ENCODE data around the gene GEMIN5. TPM values are rescaled to one million over a fixed set of nuclear protein-coding genes. Genes with fewer than 3 reads are reported as not detected.
"Not testable (repeated sequence)": the region's sequence is repeated elsewhere in the genome, so short reads cannot be mapped to it uniquely, and the experiment has no call there.

The GEMIN5 gene
- total RNA-seq, 3 donors from 2014 or later, result 31.7 to 43.3 (median 40.3) TPM

DNA sequence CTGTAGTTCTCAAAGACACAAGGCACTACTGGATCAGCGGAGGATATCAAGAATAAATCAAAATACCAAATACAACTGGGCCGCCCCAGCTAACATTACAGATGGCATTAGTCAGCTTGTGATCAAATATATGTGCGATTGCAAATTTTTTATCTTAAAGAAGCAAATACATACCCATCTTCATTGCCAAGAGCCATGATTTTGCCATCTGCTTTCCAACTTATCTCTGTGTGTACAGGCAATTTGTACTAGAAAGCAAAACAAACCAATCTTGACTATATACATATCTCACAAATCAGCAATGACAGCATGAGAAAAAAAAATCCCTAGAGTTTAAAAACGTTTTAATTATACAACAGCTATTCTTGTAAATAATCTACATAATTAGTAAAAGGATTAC is 20.3 kb downstream of the GEMIN5 start:
- Mint-ChIP-seq H3K27me3 (ENCODE audit: low read depth) (no peaks in the 10 kb centered on the region), H3K4me3 (no peak overlapping the region), H3K36me3 (ENCODE audit: insufficient read depth) (peaks cover 26% of the 10 kb centered on the region), H3K9me3 (no peaks in the 10 kb centered on the region), H3K4me1 (ENCODE audit: low read depth) (no peaks in the 10 kb centered on the region)
- DNase-seq, result no peak
- ATAC-seq, result no peak

DNA sequence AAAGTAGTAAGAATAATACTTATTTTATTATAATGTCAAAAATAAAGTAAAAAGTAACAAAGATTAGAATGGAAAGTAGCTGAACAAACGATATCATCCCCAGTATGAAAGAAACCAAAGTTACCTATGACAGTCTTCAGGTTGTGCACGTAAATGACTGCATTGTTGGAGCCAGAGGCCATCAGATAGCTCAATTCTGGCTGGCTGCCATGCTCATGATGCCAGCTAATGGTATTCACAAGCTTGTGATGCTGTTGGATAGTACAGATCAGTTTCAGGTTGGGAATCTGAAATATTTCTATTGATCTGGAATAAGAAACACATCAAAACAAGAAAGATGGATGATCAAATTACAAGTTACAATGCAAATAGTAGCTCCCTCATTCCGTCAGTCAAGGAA is 21.1 kb downstream of the GEMIN5 start:
- DNase-seq (no peak), ATAC-seq (no peak)
- Mint-ChIP-seq H3K9me3 (no peaks in the 10 kb centered on the region), H3K27me3 (ENCODE audit: low read depth) (no peaks in the 10 kb centered on the region), H3K36me3 (ENCODE audit: insufficient read depth) (peaks cover 33% of the 10 kb centered on the region), H3K4me1 (ENCODE audit: low read depth) (no peaks in the 10 kb centered on the region), H3K4me3 (no peak overlapping the region)

DNA sequence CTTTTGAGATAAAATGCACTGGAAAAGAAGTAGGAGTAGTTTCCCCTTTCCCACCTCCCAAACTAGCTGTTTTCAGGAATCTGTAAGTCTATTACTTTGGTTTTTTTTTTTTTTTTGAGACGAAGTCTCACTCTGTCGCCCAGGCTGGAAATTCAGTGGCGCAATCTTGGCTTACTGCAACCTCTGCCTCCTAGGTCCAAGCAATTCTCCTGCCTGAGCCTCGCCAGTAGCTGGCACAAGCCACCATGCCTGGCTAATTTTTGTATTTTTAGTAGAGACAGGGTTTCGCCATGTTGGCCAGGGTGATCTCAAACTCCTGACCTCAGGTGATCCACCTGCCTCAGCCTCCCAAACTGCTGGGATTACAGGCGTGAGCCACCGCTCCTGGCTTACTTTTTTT is 32.4 kb downstream of the GEMIN5 start:
- H3K4me3 Mint-ChIP-seq; DNase-seq; H3K9me3 Mint-ChIP-seq; ATAC-seq; H3K27me3 Mint-ChIP-seq (ENCODE audit: low read depth); H3K4me1 Mint-ChIP-seq (ENCODE audit: low read depth): not testable (repeated sequence)
- peaks cover 41% of the 10 kb centered on the region for H3K36me3 Mint-ChIP-seq (ENCODE audit: insufficient read depth)

DNA sequence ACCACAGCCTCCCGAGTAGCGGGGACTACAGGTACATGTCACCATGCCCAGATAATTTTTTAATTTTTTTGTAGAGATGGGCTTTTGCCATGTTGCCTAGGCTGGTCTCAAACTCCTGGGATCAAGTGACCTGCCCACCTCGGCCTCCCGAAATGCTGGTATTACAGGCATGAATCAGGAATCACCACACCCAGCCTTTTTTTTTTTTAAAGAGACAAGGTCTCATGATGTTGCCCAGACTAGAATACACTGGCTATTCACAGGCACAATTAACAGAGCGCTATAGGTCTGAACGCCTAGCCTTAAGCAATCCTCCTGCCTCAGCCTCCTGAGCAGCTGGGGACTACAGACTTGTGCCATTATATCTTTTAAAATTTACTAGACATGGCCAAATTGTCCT is 36.1 kb downstream of the GEMIN5 start:
- Mint-ChIP-seq H3K9me3 (no peaks in the 10 kb centered on the region), H3K4me3 (no peak overlapping the region), H3K27me3 (ENCODE audit: low read depth) (no peaks in the 10 kb centered on the region), H3K36me3 (ENCODE audit: insufficient read depth) (peaks cover 36% of the 10 kb centered on the region), H3K4me1 (ENCODE audit: low read depth) (no peaks in the 10 kb centered on the region)
- no peak for ATAC-seq
- DNase-seq, result no peak

DNA sequence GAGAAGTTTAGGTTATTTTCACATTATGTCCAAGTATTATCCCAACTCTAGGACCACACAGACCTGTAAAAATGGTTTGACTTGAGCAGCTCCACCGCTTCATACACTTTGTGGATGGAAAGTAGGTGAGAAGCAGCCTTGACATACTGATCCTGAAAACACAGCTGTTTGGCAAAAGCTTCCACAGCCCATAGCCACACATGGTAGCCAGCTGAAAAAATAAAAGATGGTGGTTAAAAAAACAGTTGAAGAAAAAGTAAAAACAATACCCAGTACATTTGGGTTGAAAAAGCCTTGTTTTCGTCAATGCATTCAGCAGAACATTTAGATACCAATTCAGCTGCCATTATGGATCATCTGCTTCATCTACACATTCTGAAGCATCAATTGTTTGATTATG is 36.7 kb downstream of the GEMIN5 start:
- H3K9me3 Mint-ChIP-seq, result no peaks in the 10 kb centered on the region
- no peak overlapping the region for H3K4me3 Mint-ChIP-seq
- ATAC-seq (no peak), DNase-seq (no peak)
- H3K36me3 Mint-ChIP-seq (ENCODE audit: insufficient read depth), result peaks cover 39% of the 10 kb centered on the region
- no peaks in the 10 kb centered on the region for H3K4me1 Mint-ChIP-seq (ENCODE audit: low read depth)
- H3K27me3 Mint-ChIP-seq (ENCODE audit: low read depth), result no peaks in the 10 kb centered on the region

DNA sequence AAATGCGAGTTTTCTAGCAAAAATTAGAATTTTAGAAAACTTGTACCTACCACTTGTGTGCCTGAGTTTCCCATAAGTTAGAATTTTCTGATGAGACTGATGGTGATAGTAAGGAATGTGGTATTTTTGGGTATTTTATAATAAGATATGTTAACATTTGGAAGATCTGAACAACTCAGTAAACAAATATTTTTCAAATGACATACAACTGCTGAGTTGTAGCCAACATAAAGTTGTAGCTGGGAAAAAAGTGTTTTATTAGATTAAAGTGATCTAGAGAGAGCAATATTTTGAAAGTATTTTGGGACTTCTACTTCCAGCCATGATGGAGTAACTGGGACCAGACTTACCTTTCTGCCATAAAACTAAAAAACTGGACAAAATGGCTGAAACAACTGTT is 37.9 kb downstream of the GEMIN5 start:
- Mint-ChIP-seq H3K4me3 (no peak overlapping the region), H3K27me3 (ENCODE audit: low read depth) (no peaks in the 10 kb centered on the region), H3K36me3 (ENCODE audit: insufficient read depth) (peaks cover 45% of the 10 kb centered on the region), H3K4me1 (ENCODE audit: low read depth) (no peaks in the 10 kb centered on the region), H3K9me3 (no peaks in the 10 kb centered on the region)
- ATAC-seq (no peak), DNase-seq (no peak)

DNA sequence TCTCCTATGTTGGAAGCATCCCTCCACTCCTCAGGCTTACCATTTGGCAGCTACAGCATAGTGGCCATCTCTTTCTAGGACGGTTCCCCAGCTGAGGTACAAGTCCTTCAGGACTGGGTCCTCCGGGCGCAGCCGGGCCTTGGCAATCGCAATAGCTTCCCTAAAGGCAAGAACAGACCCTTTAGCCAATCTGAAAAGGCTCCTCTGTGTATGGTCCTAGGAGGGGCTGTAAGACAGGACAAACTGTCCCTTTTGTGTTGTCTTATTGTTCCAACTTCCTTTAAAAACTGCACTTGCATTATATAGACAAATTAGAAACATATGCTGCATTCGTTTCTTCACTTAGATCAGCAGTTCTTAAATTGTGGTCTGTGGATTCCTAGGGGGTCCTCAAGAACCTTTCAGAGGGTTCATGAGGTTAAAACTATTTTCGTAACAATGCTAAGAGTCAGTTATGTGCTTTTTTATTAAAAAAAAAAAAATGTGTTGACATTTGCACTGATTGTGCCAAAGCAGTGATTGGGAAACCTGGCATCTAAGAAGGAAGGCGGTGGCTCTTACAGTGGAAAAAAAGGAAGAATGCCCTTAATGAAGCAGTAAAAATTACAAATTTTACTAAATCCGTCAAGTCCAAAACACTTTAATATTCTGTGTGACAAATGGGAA is 38.7 kb downstream of the GEMIN5 start:
- no peak for ATAC-seq
- peaks cover 40% of the 10 kb centered on the region for H3K36me3 Mint-ChIP-seq (ENCODE audit: insufficient read depth)
- H3K27me3 Mint-ChIP-seq (ENCODE audit: low read depth), result no peaks in the 10 kb centered on the region
- DNase-seq, result no peak
- H3K4me1 Mint-ChIP-seq (ENCODE audit: low read depth), result no peaks in the 10 kb centered on the region
- H3K4me3 Mint-ChIP-seq, result no peak overlapping the region
- no peaks in the 10 kb centered on the region for H3K9me3 Mint-ChIP-seq

DNA sequence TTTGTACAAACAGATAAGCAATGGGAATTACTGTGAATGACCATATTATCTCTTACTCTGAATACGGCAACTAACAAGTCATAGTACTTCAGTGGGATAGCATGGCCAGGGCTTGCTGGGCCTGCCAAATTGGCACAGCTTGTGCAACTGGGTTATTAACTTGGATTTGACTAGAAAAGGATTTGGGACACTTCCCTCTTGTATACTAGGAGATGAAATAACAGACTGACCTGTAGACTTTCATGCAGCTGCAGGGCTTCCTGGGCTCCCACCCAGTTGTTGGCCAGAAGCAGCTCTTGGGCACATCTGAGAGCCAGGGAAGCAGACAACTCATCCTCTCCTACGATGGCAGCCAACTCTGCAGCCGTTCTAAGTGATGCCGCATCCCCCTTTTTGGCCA is 39.8 kb downstream of the GEMIN5 start:
- Mint-ChIP-seq H3K9me3 (no peaks in the 10 kb centered on the region), H3K36me3 (ENCODE audit: insufficient read depth) (peaks cover 41% of the 10 kb centered on the region), H3K4me1 (ENCODE audit: low read depth) (no peaks in the 10 kb centered on the region), H3K27me3 (ENCODE audit: low read depth) (no peaks in the 10 kb centered on the region), H3K4me3 (no peak overlapping the region)
- no peak for ATAC-seq
- DNase-seq, result no peak

DNA sequence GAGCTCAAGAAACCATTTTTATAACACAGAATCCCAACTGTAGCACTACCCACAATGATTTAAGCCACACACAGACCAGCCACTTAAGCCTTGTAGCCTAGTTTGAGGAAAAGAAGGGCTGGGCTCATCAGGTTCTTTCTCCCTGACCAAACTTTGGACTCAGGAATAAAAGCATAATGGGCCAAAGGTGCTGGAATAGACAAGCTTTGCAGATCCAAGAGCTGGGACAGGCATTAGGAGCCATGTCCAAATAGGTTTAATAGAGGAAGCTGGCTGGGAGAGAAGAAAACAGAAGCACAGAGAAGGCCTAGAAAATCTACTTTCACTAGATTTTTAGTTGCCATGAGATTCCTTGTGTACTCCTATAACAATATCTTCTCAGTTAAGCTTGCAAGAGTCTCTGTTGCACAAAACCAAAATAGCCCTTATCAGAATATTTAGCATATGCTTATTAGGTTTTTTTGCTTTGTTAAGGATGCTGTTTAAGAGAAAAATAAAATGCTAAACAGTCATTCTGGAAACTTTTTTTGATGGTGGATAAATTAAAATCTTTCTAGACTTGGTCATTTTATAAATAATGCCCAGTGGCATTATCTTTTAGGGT is 41.3 kb downstream of the GEMIN5 start:
- Mint-ChIP-seq H3K4me1 (ENCODE audit: low read depth) (no peaks in the 10 kb centered on the region), H3K4me3 (no peak overlapping the region), H3K27me3 (ENCODE audit: low read depth) (no peaks in the 10 kb centered on the region), H3K36me3 (ENCODE audit: insufficient read depth) (peaks cover 42% of the 10 kb centered on the region), H3K9me3 (no peaks in the 10 kb centered on the region)
- DNase-seq (no peak), ATAC-seq (no peak)

DNA sequence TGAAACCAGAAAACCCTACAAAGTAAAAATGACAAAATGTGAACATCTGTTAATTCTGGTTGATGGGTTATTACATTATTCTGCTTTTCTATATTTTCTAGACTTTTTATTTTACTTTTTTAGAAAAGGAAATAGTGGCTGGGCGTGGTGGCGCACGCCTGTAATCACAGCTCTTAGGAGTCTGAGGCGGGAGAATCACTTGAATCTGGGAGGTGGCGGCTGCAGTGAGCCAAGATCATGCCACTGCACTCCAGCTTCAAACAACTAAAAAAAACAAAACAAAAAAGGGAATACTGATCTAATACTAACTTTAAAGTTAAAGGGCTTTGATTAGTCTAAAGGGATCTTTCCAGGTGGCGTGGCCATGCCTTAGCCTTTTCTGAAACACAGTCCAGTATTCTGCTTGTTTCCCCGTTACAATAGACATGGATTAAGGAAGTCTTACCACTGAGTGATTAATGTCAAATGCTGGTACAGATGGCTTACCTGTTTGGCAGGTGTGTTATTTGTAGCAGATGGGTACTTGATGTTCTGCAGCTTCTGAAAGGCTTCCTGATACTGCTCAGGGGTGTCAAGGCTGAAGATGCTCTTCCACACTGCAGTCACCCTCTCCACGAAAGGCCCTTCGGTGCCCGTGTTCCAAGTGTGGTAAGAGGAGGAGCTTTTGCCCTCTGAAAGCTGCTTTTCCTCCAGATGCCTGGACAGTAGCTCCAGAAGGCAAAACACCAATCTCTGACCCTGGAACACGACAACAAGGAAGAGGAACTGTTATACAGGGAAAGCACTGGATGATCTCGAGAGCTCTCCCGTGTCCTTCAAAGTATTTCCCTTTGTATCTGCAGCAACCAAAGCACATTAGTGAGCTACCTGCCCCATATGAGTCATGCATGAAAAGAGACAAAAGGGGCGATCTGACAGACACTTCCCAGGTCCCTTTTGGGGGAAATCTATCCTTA is 42.1 kb downstream of the GEMIN5 start:
- Mint-ChIP-seq H3K4me1 (ENCODE audit: low read depth) (no peaks in the 10 kb centered on the region), H3K27me3 (ENCODE audit: low read depth) (no peaks in the 10 kb centered on the region), H3K36me3 (ENCODE audit: insufficient read depth) (peaks cover 47% of the 10 kb centered on the region), H3K4me3 (no peak overlapping the region), H3K9me3 (no peaks in the 10 kb centered on the region)
- DNase-seq (no peak), ATAC-seq (no peak)

DNA sequence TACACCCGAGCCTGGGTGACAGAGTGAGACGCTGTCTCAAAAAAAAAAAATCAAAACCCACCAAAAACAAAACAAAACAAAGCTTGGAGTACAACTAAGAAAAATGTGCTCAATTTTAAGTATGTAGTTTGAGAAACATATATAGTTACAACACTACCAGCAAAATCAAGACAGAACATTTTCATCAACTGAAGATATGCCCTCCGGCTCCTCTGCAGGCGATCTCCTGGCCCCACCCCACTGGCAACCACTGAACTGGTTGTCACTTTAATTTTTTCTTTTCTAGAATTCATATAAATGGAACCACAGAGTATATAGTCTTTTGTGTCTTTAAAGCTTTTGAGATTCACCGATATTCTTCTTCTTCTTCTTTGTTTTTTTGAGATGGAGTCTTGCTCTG is 44.6 kb downstream of the GEMIN5 start:
- Mint-ChIP-seq H3K9me3 (peaks cover 3% of the 10 kb centered on the region), H3K36me3 (ENCODE audit: insufficient read depth) (peaks cover 53% of the 10 kb centered on the region), H3K4me1 (ENCODE audit: low read depth) (no peaks in the 10 kb centered on the region), H3K4me3 (no peak overlapping the region), H3K27me3 (ENCODE audit: low read depth) (no peaks in the 10 kb centered on the region)
- no peak for ATAC-seq
- DNase-seq, result no peak

DNA sequence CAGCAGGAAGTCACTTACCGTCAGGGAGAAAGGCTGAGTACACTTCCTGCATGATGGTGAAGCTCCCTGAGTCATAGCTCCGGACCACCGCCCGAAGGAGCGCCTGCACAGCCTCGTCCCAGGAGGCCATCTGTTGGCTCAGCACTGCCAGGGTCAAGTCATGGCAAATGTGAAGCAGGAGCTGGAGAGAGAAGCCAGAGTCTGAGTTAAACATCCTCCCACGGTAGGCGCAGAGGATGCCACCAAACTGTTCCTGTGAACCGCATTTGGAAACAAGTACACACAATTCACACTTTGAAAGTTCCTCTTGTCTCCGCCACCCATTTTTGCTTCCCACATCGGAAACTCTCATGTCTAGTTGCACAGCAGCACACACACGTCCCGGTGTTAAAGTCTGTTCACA is 45.6 kb downstream of the GEMIN5 start:
- Mint-ChIP-seq H3K27me3 (ENCODE audit: low read depth) (no peaks in the 10 kb centered on the region), H3K36me3 (ENCODE audit: insufficient read depth) (peaks cover 62% of the 10 kb centered on the region), H3K4me1 (ENCODE audit: low read depth) (no peaks in the 10 kb centered on the region), H3K4me3 (no peak overlapping the region), H3K9me3 (peaks cover 5% of the 10 kb centered on the region)
- no peak for ATAC-seq
- DNase-seq, result no peak

DNA sequence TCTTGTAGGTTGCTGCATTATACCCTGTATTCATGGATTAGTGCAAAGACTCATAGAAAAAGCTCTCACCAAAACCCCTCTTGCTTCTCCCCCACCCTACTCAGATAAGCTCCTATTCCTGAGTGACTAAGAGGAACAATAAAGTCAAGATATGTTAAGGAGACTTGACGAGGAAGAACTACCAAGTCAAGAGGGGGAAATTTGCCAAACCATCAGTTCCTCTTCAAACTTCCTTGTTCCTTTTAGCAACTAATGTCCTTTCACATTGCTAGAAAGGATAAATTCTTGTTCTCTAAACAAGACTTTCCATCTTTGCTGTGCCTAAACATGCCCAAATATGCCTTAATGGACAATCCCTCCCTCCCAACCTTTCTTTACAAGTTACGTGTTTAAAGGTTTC is 52.6 kb downstream of the GEMIN5 start:
- ATAC-seq (no peak), DNase-seq (no peak)
- H3K4me3 Mint-ChIP-seq, result no peak overlapping the region
- no peaks in the 10 kb centered on the region for H3K27me3 Mint-ChIP-seq (ENCODE audit: low read depth)
- no peaks in the 10 kb centered on the region for H3K4me1 Mint-ChIP-seq (ENCODE audit: low read depth)
- peaks cover 32% of the 10 kb centered on the region for H3K9me3 Mint-ChIP-seq
- peaks cover 81% of the 10 kb centered on the region for H3K36me3 Mint-ChIP-seq (ENCODE audit: insufficient read depth)

DNA sequence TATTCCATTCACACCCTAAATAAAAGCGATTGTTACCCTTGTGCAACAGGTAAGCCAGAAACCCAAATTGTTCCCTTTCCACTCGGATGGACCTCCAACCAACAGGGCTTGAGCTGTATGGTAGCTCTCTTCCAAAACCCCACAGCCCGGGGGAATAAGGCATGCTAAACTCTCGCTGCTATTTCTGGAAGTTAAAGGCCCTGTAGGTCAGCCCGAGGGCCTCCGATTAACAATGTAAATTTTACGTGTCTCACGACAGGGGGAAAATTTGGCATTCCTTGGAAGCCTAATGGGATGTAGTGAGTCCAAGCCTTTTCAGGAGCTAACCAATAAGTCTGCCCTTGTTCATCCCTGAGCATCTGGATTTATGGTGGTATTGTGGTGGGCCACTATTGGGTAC is 53.6 kb downstream of the GEMIN5 start:
- Mint-ChIP-seq H3K4me3 (no peak overlapping the region), H3K27me3 (ENCODE audit: low read depth) (no peaks in the 10 kb centered on the region), H3K9me3 (peaks cover 38% of the 10 kb centered on the region), H3K4me1 (ENCODE audit: low read depth) (no peaks in the 10 kb centered on the region), H3K36me3 (ENCODE audit: insufficient read depth) (peaks cover 84% of the 10 kb centered on the region)
- DNase-seq, result no peak
- ATAC-seq, result no peak

DNA sequence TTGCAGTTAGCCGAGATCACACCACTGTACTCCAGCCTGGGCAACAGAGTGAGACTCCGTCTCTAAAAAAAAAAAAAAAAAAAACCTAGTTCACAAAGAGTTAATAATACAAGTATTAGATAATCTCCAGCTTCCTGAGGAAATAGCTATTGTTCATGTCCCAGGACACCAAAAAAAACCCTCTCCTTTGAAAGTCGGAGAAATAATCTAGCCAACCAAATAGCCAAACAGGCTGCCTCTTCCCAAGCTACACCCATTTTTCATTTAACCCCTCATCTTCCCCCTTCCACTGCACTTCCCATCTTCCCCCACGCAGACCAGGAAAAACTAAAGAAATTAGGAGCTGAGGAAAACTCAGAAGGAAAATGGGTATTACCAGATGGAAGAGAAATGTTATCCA is 56.0 kb downstream of the GEMIN5 start:
- Mint-ChIP-seq H3K9me3 (peaks cover 42% of the 10 kb centered on the region), H3K4me3 (no peak overlapping the region), H3K36me3 (ENCODE audit: insufficient read depth) (peaks cover 75% of the 10 kb centered on the region), H3K4me1 (ENCODE audit: low read depth) (no peaks in the 10 kb centered on the region), H3K27me3 (ENCODE audit: low read depth) (no peaks in the 10 kb centered on the region)
- ATAC-seq (no peak), DNase-seq (no peak)
